ENCODE results near the gene MBD2.

DNA sequence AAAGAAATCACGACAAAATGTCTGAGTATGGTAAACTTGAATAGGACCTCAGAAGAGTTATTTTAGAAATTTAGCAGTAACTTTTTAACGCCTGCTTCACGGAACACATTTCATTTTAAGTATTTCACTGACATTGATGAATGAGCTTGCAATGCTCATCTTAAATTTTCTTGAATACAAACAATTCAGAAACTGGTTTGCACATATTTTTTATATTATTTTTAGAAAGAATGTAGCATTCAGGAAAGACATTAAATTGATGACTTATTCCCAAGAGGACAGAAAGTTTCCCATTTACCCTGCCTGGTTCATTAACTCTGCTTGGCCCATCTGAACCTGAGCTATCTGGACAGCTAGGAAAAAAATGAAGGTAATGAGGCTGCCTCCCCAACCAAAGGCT lies 89.3 kb downstream of the MBD2 start:
- TF ChIP-seq, protein P1, sequence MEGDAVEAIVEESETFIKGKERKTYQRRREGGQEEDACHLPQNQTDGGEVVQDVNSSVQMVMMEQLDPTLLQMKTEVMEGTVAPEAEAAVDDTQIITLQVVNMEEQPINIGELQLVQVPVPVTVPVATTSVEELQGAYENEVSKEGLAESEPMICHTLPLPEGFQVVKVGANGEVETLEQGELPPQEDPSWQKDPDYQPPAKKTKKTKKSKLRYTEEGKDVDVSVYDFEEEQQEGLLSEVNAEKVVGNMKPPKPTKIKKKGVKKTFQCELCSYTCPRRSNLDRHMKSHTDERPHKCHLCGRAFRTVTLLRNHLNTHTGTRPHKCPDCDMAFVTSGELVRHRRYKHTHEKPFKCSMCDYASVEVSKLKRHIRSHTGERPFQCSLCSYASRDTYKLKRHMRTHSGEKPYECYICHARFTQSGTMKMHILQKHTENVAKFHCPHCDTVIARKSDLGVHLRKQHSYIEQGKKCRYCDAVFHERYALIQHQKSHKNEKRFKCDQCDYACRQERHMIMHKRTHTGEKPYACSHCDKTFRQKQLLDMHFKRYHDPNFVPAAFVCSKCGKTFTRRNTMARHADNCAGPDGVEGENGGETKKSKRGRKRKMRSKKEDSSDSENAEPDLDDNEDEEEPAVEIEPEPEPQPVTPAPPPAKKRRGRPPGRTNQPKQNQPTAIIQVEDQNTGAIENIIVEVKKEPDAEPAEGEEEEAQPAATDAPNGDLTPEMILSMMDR (IDR thresholded peaks at IDR 0.05) = no peak
- no peak for TF ChIP-seq POLR2A (IDR thresholded peaks at IDR 0.05)
